ENCODE measurements around the gene SMIM24.
A peak's percentile ranks its signal among the peaks of the same experiment; 100 is the strongest.
"Not testable (repeated sequence)": the region's sequence is repeated elsewhere in the genome, so short reads cannot be mapped to it uniquely, and the experiment has no call there.

SMIM24 gene

DNA sequence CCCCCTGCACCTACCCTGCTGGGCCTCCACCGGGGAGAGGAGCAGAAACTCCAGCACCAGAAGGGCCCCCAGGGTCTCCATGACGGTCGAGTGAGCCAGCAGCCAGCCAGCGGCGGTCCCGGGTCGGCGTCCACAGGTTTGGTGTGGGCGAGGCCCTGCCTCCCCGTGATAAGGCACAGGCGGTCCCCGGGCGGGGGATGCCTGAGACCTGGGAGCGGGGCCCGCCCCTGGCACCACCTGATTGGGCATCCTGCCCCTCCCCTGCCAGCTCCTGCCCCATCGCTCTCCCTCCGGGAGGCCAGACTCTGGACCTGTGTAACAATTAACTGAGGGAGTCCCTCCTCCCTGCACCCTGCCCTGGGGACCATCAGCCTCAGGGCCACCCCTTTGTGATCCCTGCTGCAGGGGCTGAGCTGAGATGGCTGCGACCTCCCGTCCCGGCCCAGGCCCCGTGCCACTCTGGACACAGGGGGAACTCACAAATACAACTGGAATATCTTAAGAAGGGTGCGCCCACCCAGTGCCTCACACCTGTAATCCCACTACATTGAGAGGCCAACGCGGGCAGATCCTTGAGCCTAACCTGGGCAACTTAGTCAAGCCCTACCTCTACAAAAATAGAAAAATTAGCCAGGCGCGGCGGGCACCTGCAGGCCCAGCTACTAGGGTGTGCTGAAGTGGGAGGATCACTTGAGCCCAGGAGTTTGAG, at the start of gene SMIM24:
TSS of gene SMIM24 (minus strand) at position 143 of the 709 bp plus-strand sequence. CDS start at position 81, 62 bp downstream.
- Mint-ChIP-seq H3K9me3 (peaks cover 5% of the 10 kb centered on the region), H3K4me3 (no peak within 1 kb of the TSS), H3K36me3 (no peaks in the 10 kb centered on the region), H3K27ac (no peak within 1 kb of the TSS), H3K4me1 (peaks cover 25% of the 10 kb centered on the region), H3K27me3 (peaks cover 22% of the 10 kb centered on the region)
- peak; percentile 14 for ATAC-seq

DNA sequence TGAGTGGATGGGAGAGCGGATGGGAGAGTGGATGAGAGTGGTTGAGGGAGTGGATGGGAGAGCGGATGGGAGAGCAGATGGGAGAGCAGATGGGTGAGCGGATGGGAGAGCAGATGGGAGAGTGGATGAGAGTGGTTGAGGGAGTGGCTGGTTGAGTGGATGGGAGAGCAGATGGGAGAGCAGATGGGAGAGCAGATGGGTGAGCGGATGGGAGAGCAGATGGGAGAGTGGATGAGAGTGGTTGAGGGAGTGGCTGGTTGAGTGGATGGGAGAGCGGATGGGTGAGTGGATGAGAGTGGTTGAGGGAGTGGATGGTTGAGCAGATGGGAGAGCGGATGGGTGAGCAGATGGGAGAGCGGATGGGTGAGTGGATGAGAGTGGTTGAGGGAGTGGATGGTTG, 49.0 kb upstream of the SMIM24 start:
- H3K9me3 Mint-ChIP-seq, H3K27ac Mint-ChIP-seq, ATAC-seq, H3K27me3 Mint-ChIP-seq, H3K4me3 Mint-ChIP-seq, H3K4me1 Mint-ChIP-seq: not testable (repeated sequence)
- peaks cover 23% of the 10 kb centered on the region for H3K36me3 Mint-ChIP-seq

DNA sequence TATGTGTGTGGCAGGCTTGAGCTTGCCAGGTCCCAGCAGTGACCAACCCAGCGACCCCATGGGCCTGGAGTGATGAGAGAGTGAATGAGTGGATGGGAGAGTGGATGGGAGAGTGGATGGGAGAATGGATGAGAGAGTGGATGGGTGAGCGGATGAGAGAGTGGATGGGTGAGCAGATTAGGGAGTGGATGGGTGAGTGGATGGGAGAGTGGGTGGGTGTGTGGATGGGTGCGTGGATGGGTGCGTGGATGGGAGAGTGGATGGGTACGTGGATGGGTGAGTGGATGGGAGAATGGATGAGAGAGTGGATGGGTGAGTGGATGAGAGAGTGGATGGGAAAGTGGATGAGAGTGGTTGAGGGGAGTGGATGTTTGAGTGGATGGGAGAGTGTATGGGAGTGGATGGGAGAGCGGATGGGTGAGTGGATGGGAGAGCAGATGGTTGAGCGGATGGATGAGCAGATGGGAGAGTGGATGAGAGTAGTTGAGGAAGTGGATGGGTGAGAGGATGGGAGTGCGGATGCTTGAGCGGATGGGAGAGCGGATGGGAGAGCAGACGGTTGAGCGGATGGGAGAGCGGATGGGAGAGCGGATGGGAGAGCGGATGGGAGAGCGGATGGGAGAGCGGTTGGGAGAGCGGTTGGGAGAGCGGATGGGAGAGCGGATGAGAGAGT, 48.4 kb upstream of the SMIM24 start:
- Mint-ChIP-seq H3K36me3 (peaks cover 26% of the 10 kb centered on the region), H3K9me3 (no peaks in the 10 kb centered on the region), H3K27me3 (no peaks in the 10 kb centered on the region), H3K4me1 (no peaks in the 10 kb centered on the region), H3K4me3 (no peak overlapping the region), H3K27ac (no peak overlapping the region)
- no peak for ATAC-seq

DNA sequence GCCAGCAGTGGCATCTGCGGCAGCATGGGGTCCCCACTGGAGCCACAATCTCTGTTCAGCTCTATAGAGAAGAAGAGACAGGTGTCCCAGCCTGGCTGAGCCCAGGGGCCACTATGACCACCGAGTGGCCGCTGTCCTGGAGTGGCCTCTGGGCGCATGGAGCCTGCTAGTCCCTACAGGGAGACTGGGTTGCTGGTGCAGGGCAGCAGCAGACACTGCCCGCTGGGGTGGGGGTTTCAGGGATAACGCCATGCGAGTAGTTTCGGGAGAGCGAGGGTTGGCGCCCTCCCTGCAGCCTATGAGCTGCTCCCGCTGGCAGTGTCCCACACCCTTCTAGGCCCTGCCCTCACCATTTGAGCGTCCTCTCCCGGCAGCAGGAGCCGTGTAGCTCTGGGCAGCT, 47.8 kb upstream of the SMIM24 start:
- ATAC-seq = no peak
- Mint-ChIP-seq H3K4me3 (no peak overlapping the region), H3K4me1 (no peaks in the 10 kb centered on the region), H3K36me3 (peaks cover 25% of the 10 kb centered on the region), H3K9me3 (no peaks in the 10 kb centered on the region), H3K27ac (no peak overlapping the region), H3K27me3 (no peaks in the 10 kb centered on the region)

DNA sequence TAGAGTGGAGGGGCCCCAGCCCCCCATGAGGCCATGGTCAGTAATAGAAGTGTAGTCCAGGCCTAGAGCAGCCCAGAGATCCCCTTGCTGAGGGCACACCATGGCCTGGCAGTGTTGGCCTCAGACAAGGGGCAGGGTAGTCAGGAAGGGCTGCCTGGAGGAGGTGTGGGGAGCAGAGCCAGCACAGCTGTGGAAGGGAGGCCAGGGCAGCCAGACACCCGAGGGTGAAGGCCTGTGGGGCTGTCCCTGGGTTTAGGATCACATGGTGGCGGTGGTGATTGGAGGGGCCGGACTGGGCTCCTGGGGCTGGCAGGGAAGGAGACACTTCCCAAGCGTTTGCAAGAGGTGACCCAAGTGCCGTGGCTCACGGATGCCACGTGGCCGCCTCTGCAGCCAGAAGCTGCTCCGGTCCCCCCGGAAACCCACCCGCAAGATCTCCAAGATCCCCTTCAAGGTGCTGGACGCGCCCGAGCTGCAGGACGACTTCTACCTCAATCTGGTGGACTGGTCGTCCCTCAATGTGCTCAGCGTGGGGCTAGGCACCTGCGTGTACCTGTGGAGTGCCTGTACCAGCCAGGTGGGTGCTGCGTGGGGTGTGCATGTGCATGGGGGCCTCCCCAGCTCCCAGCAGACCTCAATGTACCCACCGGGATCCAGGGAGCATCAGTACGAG, 47.0 kb upstream of the SMIM24 start:
- ATAC-seq = no peak
- H3K36me3 Mint-ChIP-seq = peaks cover 22% of the 10 kb centered on the region
- no peaks in the 10 kb centered on the region for H3K9me3 Mint-ChIP-seq
- peaks cover under 1% of the 10 kb centered on the region for H3K4me1 Mint-ChIP-seq
- H3K27ac Mint-ChIP-seq = no peak overlapping the region
- H3K4me3 Mint-ChIP-seq = no peak overlapping the region
- no peaks in the 10 kb centered on the region for H3K27me3 Mint-ChIP-seq

DNA sequence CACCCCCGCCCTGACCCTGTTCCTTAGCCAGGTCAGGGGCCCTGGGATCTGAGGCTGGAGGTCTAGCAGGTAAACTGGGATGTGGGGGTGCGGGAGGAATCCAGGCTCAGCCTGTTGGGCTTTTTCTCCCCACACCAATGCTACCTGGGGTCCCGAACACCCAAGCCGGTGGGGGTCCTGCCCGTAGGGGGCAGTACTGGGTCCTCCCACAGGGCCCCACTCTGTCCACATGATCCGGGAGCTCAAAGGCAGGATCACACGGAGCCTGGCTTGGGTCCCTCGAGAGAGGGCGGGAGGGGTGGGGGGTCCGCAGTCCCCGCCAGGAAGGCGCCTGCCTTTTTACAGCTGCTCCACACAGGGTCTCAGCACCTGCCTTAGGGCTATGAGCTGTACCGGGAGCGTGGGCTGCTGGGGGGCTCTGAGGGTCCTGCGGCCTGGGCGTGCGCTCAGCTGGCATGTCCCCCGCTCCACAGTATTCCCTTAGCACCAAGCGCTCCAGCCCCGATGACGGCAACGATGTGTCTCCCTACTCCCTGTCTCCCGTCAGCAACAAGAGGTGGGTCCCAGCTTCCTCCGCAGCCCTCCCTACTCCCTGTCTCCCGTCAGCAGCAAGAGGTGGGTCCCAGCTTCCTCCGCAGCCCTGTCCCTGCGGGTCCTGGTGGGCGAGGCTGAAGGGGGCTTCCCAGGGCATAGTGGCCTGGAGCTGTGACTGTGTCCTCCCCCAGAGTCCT, 46.3 kb upstream of the SMIM24 start:
- peaks cover 5% of the 10 kb centered on the region for H3K4me1 Mint-ChIP-seq
- H3K27ac Mint-ChIP-seq = no peak overlapping the region
- no peak overlapping the region for H3K4me3 Mint-ChIP-seq
- no peaks in the 10 kb centered on the region for H3K27me3 Mint-ChIP-seq
- H3K36me3 Mint-ChIP-seq = peaks cover 25% of the 10 kb centered on the region
- H3K9me3 Mint-ChIP-seq = no peaks in the 10 kb centered on the region
- no peak for ATAC-seq

DNA sequence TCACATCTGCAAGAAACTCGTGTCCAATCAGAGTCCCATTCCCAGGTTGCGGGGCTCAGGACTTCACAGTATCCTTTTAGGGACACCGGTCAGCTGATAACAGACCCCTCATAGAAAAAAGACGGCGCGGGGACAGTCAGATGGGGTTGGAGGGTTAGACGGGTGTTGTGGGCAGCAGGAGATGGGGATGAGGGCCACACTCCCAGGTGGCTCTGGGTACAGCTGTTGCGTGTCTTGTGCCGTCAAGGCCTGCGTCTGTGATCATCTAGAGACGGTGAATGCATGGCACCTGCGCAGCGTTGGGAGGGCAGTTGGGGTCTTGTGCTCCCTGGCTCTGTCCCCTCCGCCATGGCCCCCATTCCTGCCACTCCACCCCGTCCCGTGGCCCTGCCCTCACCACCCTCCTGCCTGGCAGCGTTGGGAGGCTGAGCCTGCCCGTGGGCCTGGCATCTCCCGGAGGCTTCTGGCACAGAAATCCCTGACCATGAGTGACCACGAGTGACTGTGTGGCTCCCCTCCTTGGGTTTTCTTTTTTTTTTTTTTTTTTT, 44.7 kb upstream of the SMIM24 start:
- no peaks in the 10 kb centered on the region for H3K9me3 Mint-ChIP-seq
- H3K27ac Mint-ChIP-seq = no peak overlapping the region
- H3K27me3 Mint-ChIP-seq = no peaks in the 10 kb centered on the region
- peaks cover 31% of the 10 kb centered on the region for H3K36me3 Mint-ChIP-seq
- H3K4me3 Mint-ChIP-seq = no peak overlapping the region
- peaks cover 7% of the 10 kb centered on the region for H3K4me1 Mint-ChIP-seq
- ATAC-seq = no peak

DNA sequence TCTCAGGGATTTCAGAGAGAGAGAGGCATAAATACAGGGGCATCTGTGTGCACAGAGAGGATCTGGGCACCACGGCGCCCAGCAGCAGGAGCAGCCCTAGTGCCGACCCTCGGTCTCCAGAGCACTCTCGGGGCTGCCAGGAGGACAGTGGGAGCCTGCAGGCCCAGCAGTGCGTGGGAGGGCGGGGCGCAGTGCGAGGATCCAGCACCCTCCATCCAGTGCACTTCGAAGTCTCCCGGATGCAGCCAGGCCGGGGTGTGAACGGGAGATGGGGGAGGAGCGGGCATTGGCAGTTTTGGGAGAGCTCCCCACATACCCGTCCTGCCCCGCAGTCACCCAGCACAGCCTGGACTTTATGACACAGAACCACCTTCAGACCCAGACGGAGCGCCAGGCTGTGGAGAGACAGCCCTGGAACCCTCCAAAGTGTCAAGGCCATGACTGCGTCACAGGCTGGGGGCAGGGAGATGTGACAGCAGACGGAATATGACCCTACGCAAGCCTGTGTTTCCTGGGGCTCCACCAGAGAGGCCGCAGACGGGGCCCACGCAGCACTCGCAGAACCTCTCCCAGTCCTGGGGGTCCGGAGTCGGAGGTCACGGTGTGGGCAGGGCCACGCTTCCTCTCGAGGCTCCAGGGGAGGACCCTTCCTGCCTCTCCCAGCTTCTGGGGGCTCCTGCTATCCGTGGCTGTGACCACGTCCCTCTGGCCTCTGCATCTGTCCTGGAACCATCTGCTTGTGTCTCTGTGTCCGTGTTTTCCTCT, 43.9 kb upstream of the SMIM24 start:
- Mint-ChIP-seq H3K27ac (no peak overlapping the region), H3K4me3 (no peak overlapping the region), H3K27me3 (no peaks in the 10 kb centered on the region), H3K36me3 (peaks cover 31% of the 10 kb centered on the region), H3K9me3 (no peaks in the 10 kb centered on the region), H3K4me1 (peaks cover 13% of the 10 kb centered on the region)
- ATAC-seq = no peak

DNA sequence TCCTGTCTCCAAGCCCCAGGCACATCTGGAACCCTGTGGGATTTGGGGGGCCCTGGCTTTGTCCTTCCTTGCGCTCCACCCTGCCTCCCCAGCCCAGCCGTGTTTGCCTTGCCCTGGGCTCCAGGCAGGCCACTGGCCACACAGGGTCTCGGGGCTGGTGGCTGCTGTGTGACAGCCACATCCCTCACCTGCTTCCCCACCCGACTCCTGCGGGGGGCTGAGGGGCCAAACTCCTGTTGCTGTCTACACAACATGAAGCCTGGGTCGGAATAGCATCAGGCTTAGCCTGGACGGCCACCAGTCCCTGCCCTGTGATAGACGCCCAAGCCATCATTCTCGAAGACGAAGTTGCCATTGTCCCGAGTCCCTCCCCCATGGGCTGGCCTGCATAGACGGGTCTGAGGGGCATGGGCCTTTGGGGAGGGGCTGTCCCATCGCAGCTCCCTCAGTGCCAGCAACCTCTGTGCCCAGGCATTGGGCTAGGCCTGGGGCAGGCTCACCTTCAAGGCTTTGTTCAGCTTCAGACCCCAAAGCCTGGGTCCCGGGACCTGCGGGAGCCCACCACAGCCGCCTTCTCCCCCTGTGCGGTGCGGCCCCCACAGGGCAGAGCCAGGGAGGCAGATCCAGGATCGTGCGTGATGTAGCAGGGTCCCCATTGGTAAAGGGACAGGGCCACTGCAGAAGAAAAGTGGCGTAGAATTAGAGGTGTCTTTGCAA, 43.2 kb upstream of the SMIM24 start:
- peaks cover 31% of the 10 kb centered on the region for H3K36me3 Mint-ChIP-seq
- H3K9me3 Mint-ChIP-seq = no peaks in the 10 kb centered on the region
- no peak overlapping the region for H3K27ac Mint-ChIP-seq
- ATAC-seq = no peak
- no peak overlapping the region for H3K4me3 Mint-ChIP-seq
- H3K27me3 Mint-ChIP-seq = no peaks in the 10 kb centered on the region
- H3K4me1 Mint-ChIP-seq = peaks cover 19% of the 10 kb centered on the region

DNA sequence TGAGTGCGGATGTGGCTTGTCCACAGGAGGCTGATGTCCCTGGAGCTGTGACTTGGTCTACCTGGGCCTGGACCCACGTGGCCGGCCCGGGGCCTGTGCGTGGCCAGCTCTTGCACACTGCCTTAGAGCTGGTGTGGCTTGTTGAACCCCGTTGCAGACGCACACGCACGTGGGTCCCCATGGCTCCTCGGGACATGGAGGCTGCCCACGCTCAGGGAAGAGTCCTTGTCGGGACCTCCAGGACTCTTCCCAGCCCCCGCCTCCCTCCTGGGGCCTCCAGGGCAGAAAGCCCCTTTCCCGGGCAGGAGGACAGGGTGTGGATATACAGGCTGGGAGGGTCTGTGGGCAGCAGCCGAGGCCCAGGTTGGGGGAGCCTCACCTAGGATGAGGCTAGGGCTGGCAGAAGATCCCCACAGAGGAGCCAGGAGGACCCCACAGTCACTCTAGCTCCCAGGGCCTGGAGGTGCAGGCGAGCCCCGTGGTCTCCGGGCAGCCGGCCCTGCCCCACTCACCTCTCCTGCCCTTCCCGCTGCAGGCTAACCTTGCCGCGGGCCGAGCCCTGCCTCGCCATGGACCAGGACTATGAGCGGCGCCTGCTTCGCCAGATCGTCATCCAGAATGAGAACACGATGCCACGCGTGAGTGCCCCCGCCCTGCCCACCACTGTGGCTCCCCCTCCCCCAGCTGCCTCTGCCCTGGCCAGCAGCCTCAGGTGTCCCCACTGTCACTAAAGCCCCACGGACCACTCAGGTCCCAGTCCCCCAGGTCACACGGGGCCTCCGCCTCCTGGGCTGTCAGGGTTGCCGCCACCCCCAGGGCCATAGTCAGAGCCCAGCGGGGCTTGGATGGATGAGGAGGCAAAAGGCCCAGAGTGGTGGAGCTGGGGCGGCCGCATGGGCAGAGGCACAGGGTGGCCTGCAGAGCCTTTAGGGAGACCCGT, 42.4 kb upstream of the SMIM24 start:
- H3K4me1 Mint-ChIP-seq = peaks cover 23% of the 10 kb centered on the region
- no peak overlapping the region for H3K4me3 Mint-ChIP-seq
- no peaks in the 10 kb centered on the region for H3K9me3 Mint-ChIP-seq
- peaks cover 31% of the 10 kb centered on the region for H3K36me3 Mint-ChIP-seq
- no peak overlapping the region for H3K27ac Mint-ChIP-seq
- no peak for ATAC-seq
- H3K27me3 Mint-ChIP-seq = no peaks in the 10 kb centered on the region

DNA sequence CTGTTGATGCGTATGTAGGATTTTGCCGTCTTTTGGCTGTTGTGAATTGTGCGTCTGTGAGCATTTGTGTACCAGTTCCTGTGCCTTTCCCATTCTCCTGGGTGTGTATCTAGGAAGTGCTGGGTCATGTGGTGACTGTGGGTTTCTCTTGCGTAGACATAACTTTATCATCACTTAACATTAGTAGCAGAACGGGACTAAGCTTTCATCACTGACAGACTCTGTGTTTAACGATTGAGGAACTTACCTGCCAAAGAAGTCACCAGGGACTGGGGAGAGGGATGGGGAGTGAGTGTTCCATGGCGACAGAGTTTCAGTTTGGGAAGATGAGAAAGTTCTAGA, 40.8 kb upstream of the SMIM24 start:
- H3K9me3 Mint-ChIP-seq = no peaks in the 10 kb centered on the region
- no peak overlapping the region for H3K4me3 Mint-ChIP-seq
- H3K4me1 Mint-ChIP-seq = peaks cover 35% of the 10 kb centered on the region
- ATAC-seq = no peak
- no peak overlapping the region for H3K27ac Mint-ChIP-seq
- no peaks in the 10 kb centered on the region for H3K27me3 Mint-ChIP-seq
- H3K36me3 Mint-ChIP-seq = peaks cover 24% of the 10 kb centered on the region

DNA sequence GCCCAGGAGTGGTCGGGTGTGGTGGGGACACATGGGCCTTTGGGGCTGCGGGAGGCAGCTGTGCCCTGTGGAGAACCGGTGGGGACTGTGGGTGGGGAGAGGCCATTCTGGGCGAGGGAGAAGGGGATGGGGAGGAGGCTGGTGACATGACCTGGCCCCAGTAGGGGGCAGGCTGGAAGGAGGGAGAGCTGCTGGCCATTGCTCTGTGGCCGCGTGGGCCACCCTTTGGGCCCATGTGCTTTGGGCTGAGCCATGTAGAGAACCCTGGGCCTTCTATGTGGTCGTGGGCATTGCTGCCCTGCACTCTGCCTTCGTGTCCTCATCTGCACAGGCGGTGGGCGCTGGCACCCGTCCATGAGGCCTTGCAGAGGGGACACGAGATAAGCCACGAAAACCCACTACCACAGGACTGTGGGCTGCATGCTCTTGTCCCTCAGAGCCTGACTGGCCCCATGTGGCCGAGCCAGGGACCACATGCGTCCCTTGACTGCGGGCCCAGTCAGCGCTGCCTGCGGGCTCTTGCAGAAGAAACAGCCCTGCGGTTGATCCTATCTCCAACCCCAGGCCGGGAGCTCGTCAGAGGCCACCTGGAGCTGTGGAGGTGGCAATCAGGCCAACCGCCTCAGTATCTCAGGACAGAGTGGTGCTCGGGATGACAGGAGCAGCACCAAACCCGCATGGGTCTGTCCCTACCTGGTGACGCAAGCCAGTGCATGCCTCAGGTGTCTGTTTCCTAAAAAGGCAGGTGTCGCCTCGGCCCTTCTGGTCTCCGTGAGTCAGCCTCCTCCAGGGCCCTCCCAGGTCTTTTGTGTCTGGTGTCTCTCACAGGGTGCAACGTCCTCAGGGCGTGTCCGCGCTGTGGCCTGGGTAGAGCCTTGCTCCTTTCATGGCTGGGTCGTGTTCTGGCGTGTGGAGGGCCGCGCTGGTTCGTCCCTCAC, 40.1 kb upstream of the SMIM24 start:
- Mint-ChIP-seq H3K27ac (peak overlapping the region; percentile 66), H3K4me1 (peaks cover 42% of the 10 kb centered on the region), H3K27me3 (no peaks in the 10 kb centered on the region), H3K9me3 (no peaks in the 10 kb centered on the region), H3K36me3 (peaks cover 24% of the 10 kb centered on the region), H3K4me3 (no peak overlapping the region)
- ATAC-seq = no peak
